ENCODE measurements around the gene KBTBD7. TPM values are rescaled to one million over a fixed set of nuclear protein-coding genes. Genes with fewer than 3 reads are reported as not detected.

Gene KBTBD7
- total RNA-seq, 4 donors from 2014 or later = 4.5 to 11.1 (median 9.3) TPM

- H3K4me3 ChIP-seq = no peak overlapping the region
- TF ChIP-seq POLR2A (IDR thresholded peaks at IDR 0.05) = no peak
- TF ChIP-seq CTCF (IDR thresholded peaks at IDR 0.05) = no peak
- TF ChIP-seq EP300 (IDR thresholded peaks at IDR 0.05) = no peak
- 89 to 90% methylated on average over 6 of the region's 6 CpGs for WGBS, 2 donors
- H3K36me3 ChIP-seq = peaks cover 0 to 19% (median 0%) of the 10 kb centered on the region in 3 donors
- H3K9me3 ChIP-seq = no peaks in the 10 kb centered on the region
- no peak for DNase-seq (ENCODE audit: low spot score in 2 of 2)
- peaks cover 0 to 26% (median 0%) of the 10 kb centered on the region in 4 donors for H3K4me1 ChIP-seq
- no peaks in the 10 kb centered on the region for H3K27me3 ChIP-seq
- H3K27ac ChIP-seq = no peak overlapping the region
Measured at GRCh38 chr13:41188584-41188983, 5.8 kb downstream of the KBTBD7 start.

GRCh38 chr13:41186481-41186880 is 7.9 kb downstream of the KBTBD7 start:
- 86 to 91% methylated on average over 3 of the region's 3 CpGs for WGBS, 2 donors
- Histone ChIP-seq H3K4me1 (peaks cover 0 to 7% (median 0%) of the 10 kb centered on the region in 4 donors), H3K4me3 (no peak overlapping the region), H3K36me3 (peaks cover 0 to 15% (median 0%) of the 10 kb centered on the region in 3 donors), H3K27me3 (no peaks in the 10 kb centered on the region), H3K27ac (no peak overlapping the region), H3K9me3 (no peaks in the 10 kb centered on the region)
- no peak for DNase-seq (ENCODE audit: low spot score in 2 of 2)
- no peak for TF ChIP-seq POLR2A (IDR thresholded peaks at IDR 0.05)
- no peak for TF ChIP-seq EP300 (IDR thresholded peaks at IDR 0.05)
- no peak for TF ChIP-seq CTCF (IDR thresholded peaks at IDR 0.05)

GRCh38 chr13:41182231-41182630 is 12.1 kb downstream of the KBTBD7 start:
- TF ChIP-seq POLR2A (IDR thresholded peaks at IDR 0.05) = no peak
- no peak for TF ChIP-seq EP300 (IDR thresholded peaks at IDR 0.05)
- peaks cover 0 to 7% (median 0%) of the 10 kb centered on the region in 3 donors for H3K36me3 ChIP-seq
- H3K27me3 ChIP-seq = no peaks in the 10 kb centered on the region
- no peaks in the 10 kb centered on the region for H3K4me1 ChIP-seq
- DNase-seq (ENCODE audit: low spot score in 2 of 2) = no peak
- H3K4me3 ChIP-seq = no peak overlapping the region
- no peak overlapping the region for H3K27ac ChIP-seq
- H3K9me3 ChIP-seq = no peaks in the 10 kb centered on the region

DNA sequence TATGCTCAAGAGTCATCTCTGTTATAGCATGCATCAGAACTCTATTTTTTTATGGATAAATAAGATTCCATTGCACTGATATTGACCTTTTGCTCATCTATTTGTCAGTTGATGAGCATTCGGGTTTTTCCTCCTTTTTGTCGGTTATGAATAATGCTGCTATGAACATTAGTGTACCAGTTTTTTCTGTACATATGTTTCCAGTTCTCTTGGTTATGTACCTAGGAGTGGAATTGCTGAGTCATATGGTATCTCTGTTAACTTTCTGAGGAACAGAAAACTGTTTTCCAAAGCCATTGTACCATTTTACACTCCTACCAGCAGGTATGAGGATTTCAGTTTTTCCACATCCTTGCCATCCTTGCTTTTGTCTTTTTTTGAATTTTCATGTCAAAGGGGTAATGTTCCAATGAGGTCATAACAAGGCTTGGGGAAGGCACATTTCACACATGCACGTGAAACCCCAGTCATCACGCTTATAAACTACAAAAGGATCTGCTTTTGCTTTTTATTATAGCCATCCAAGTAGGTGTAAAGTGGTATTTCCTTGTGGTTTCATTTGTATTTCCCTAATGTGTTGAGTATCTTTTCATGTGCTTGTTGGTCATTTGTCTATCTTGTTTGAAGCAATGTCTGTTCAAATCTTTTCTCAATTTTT is 14.6 kb downstream of the KBTBD7 start:
- WGBS, 2 donors = 74% methylated on average over 4 of the region's 4 CpGs
- Histone ChIP-seq H3K36me3 (peaks cover 0 to 7% (median 0%) of the 10 kb centered on the region in 3 donors), H3K27me3 (no peaks in the 10 kb centered on the region), H3K9me3 (peaks cover 0 to 13% (median 2%) of the 10 kb centered on the region in 4 donors), H3K4me3 (no peak overlapping the region), H3K4me1 (no peaks in the 10 kb centered on the region), H3K27ac (no peak overlapping the region)
- TF ChIP-seq POLR2A (IDR thresholded peaks at IDR 0.05) = no peak
- no peak for TF ChIP-seq EP300 (IDR thresholded peaks at IDR 0.05)
- no peak for TF ChIP-seq CTCF (IDR thresholded peaks at IDR 0.05)
- DNase-seq (ENCODE audit: low spot score in 2 of 2) = no peak

GRCh38 chr13:41178040-41178439 is 16.3 kb downstream of the KBTBD7 start:
- Histone ChIP-seq H3K36me3 (peaks cover 0 to under 1% (median 0%) of the 10 kb centered on the region in 3 donors), H3K4me3 (no peak overlapping the region), H3K4me1 (no peaks in the 10 kb centered on the region), H3K9me3 (peaks cover 0 to 14% (median 2%) of the 10 kb centered on the region in 4 donors), H3K27ac (no peak overlapping the region), H3K27me3 (no peaks in the 10 kb centered on the region)
- no peak for DNase-seq (ENCODE audit: low spot score in 2 of 2)
- TF ChIP-seq POLR2A (IDR thresholded peaks at IDR 0.05) (no peak), EP300 (IDR thresholded peaks at IDR 0.05) (no peak), CTCF (IDR thresholded peaks at IDR 0.05) (no peak)
- WGBS, 2 donors = 76 to 83% methylated on average over 7 of the region's 7 CpGs

All from tibial nerve (tissue), 4 donors.